ENCODE measurements around the gene CBY1.

CBY1 gene

DNA sequence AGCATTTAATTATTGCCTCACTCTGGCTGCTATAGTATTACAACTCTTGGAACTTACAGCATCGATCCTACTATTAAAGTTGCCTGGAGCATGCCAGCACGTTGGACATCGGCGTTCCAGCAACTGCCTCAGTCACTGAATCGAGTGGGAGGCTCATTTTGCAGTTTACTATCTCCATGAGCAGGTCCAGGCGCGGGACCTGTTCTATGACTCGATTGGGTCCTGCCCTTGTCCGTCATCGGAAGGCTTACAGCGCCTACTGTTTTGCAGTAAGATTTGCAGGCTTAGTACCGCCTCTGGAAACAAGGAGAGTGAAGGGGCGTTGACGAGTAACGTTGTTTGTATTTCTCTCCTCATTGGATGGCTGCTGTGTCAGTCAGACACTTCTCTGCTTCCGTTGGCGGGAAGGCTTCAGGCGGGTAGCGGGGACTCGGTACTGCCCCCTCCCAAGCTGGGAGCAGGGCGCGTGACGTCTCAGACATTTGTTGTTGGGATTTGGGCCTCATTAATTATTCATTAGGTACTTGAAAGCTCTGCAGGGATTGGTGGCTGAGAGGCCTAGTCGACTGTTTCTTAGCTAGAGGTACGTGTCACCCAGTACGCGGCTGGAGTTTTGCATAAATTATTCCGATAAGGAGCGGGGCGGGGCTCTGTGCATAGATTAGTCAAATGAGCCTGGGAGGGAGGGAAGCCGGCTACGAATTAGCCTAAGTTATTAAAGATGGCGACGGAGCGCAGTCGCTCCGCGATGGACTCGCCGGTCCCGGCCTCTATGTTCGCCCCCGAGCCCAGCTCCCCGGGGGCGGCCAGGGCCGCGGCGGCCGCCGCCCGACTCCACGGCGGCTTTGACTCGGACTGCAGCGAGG is 49.0 kb downstream of the CBY1 start, which contains the start of gene GTPBP1:
TSS of gene GTPBP1 (plus strand) at position 710 of the 866 bp plus-strand sequence. CDS start at position 722, 12 bp downstream.
- peak within 1 kb of the TSS; percentile 86 for H3K18ac ChIP-seq (ENCODE audit: low read length)
- peak within 1 kb of the TSS; percentile 82 for H3K9ac ChIP-seq (ENCODE audit: low read length)
- H3K36me3 ChIP-seq (ENCODE audit: control insufficient read depth, insufficient read depth, low read length): no peaks in the 10 kb centered on the region
- H2BK15ac ChIP-seq (replicated peaks; ENCODE audit: low read depth): no peak within 1 kb of the TSS
- H3K27me3 ChIP-seq (ENCODE audit: insufficient read depth, low read length, poor library complexity): no peaks in the 10 kb centered on the region
- H2AK5ac ChIP-seq (ENCODE audit: low read length): no peak within 1 kb of the TSS
- peak; percentile 100 for DNase-seq
- H3K56ac ChIP-seq (ENCODE audit: low read length): peak within 1 kb of the TSS; percentile 93
- H2BK120ac ChIP-seq (ENCODE audit: low read depth, low read length): no peak within 1 kb of the TSS
- H3K79me2 ChIP-seq (ENCODE audit: control insufficient read depth, insufficient read depth, low read length): peaks cover 42% of the 10 kb centered on the region
- H3K27ac ChIP-seq (ENCODE audit: low read depth, low read length): peak within 1 kb of the TSS; percentile 62
- peak within 1 kb of the TSS; percentile 43 for H4K8ac ChIP-seq (ENCODE audit: low read depth, low read length)
- H2BK5ac ChIP-seq (ENCODE audit: low read length): no peak within 1 kb of the TSS
- H3K4me3 ChIP-seq (ENCODE audit: low read length): peak within 1 kb of the TSS; percentile 21
- H3K4me1 ChIP-seq (ENCODE audit: control insufficient read depth, low read depth, low read length): peaks cover 16% of the 10 kb centered on the region
- H3K4ac ChIP-seq (ENCODE audit: low read depth, low read length): peak within 1 kb of the TSS; percentile 44
- peak within 1 kb of the TSS; percentile 54 for H3K4me2 ChIP-seq (ENCODE audit: low read length)
- H4K5ac ChIP-seq (ENCODE audit: low read length): no peak within 1 kb of the TSS
- WGBS (ENCODE audit: extremely low coverage, insufficient coverage, low lambda C conversion rate): no CpG with 5 or more reads among the region's 55 CpGs
- peaks cover 13% of the 10 kb centered on the region for H3K79me1 ChIP-seq (ENCODE audit: low read length)
- H3K23ac ChIP-seq (ENCODE audit: low read length): no peak within 1 kb of the TSS

GRCh38 chr22:38706101-38706900 is 49.9 kb downstream of the CBY1 start:
- H3K4ac ChIP-seq (ENCODE audit: low read depth, low read length): peak overlapping the region; percentile 44
- no peak overlapping the region for H2BK120ac ChIP-seq (ENCODE audit: low read depth, low read length)
- peak overlapping the region; percentile 86 for H3K18ac ChIP-seq (ENCODE audit: low read length)
- no peak overlapping the region for H4K5ac ChIP-seq (ENCODE audit: low read length)
- H3K79me1 ChIP-seq (ENCODE audit: low read length): peaks cover 13% of the 10 kb centered on the region
- H3K56ac ChIP-seq (ENCODE audit: low read length): peak overlapping the region; percentile 93
- peak overlapping the region; percentile 43 for H4K8ac ChIP-seq (ENCODE audit: low read depth, low read length)
- peak overlapping the region; percentile 21 for H3K4me3 ChIP-seq (ENCODE audit: low read length)
- H3K79me2 ChIP-seq (ENCODE audit: control insufficient read depth, insufficient read depth, low read length): peaks cover 47% of the 10 kb centered on the region
- H3K4me2 ChIP-seq (ENCODE audit: low read length): peak overlapping the region; percentile 32
- no peak overlapping the region for H2AK5ac ChIP-seq (ENCODE audit: low read length)
- H3K27me3 ChIP-seq (ENCODE audit: insufficient read depth, low read length, poor library complexity): no peaks in the 10 kb centered on the region
- no CpG with 5 or more reads among the region's 80 CpGs for WGBS (ENCODE audit: extremely low coverage, insufficient coverage, low lambda C conversion rate)
- no peak overlapping the region for H2BK15ac ChIP-seq (replicated peaks; ENCODE audit: low read depth)
- H3K23ac ChIP-seq (ENCODE audit: low read length): no peak overlapping the region
- H3K9ac ChIP-seq (ENCODE audit: low read length): peak overlapping the region; percentile 82
- peak overlapping the region; percentile 62 for H3K27ac ChIP-seq (ENCODE audit: low read depth, low read length)
- H2BK5ac ChIP-seq (ENCODE audit: low read length): no peak overlapping the region
- peaks cover 16% of the 10 kb centered on the region for H3K4me1 ChIP-seq (ENCODE audit: control insufficient read depth, low read depth, low read length)
- peak; percentile 31 for DNase-seq
- no peaks in the 10 kb centered on the region for H3K36me3 ChIP-seq (ENCODE audit: control insufficient read depth, insufficient read depth, low read length)

- Histone ChIP-seq H4K5ac (ENCODE audit: low read length) (no peak overlapping the region), H2AK5ac (ENCODE audit: low read length) (no peak overlapping the region), H3K79me1 (ENCODE audit: low read length) (peaks cover 13% of the 10 kb centered on the region), H3K18ac (ENCODE audit: low read length) (no peak overlapping the region), H2BK120ac (ENCODE audit: low read depth, low read length) (no peak overlapping the region), H3K56ac (ENCODE audit: low read length) (peak overlapping the region; percentile 93), H3K27me3 (ENCODE audit: insufficient read depth, low read length, poor library complexity) (no peaks in the 10 kb centered on the region), H3K4me3 (ENCODE audit: low read length) (peak overlapping the region; percentile 21), H2BK15ac (replicated peaks; ENCODE audit: low read depth) (no peak overlapping the region), H3K4me1 (ENCODE audit: control insufficient read depth, low read depth, low read length) (peaks cover 16% of the 10 kb centered on the region), H3K23ac (ENCODE audit: low read length) (no peak overlapping the region), H3K36me3 (ENCODE audit: control insufficient read depth, insufficient read depth, low read length) (no peaks in the 10 kb centered on the region), H3K79me2 (ENCODE audit: control insufficient read depth, insufficient read depth, low read length) (peaks cover 47% of the 10 kb centered on the region), H2BK5ac (ENCODE audit: low read length) (no peak overlapping the region), H4K8ac (ENCODE audit: low read depth, low read length) (no peak overlapping the region), H3K4ac (ENCODE audit: low read depth, low read length) (no peak overlapping the region), H3K4me2 (ENCODE audit: low read length) (peak overlapping the region; percentile 32), H3K9ac (ENCODE audit: low read length) (peak overlapping the region; percentile 82), H3K27ac (ENCODE audit: low read depth, low read length) (no peak overlapping the region)
- DNase-seq: peak; percentile 25
- no CpG with 5 or more reads among the region's 4 CpGs for WGBS (ENCODE audit: extremely low coverage, insufficient coverage, low lambda C conversion rate)
Observed at GRCh38 chr22:38706901-38707195, 50.4 kb downstream of the CBY1 start.

GRCh38 chr22:38707346-38707745 is 50.9 kb downstream of the CBY1 start:
- Histone ChIP-seq H3K4me2 (ENCODE audit: low read length) (peak overlapping the region; percentile 25), H2AK5ac (ENCODE audit: low read length) (no peak overlapping the region), H3K56ac (ENCODE audit: low read length) (peak overlapping the region; percentile 38), H3K4ac (ENCODE audit: low read depth, low read length) (no peak overlapping the region), H2BK15ac (replicated peaks; ENCODE audit: low read depth) (no peak overlapping the region), H3K27me3 (ENCODE audit: insufficient read depth, low read length, poor library complexity) (no peaks in the 10 kb centered on the region), H3K36me3 (ENCODE audit: control insufficient read depth, insufficient read depth, low read length) (no peaks in the 10 kb centered on the region), H2BK5ac (ENCODE audit: low read length) (no peak overlapping the region), H3K79me1 (ENCODE audit: low read length) (peaks cover 13% of the 10 kb centered on the region), H4K8ac (ENCODE audit: low read depth, low read length) (no peak overlapping the region), H3K23ac (ENCODE audit: low read length) (no peak overlapping the region), H3K4me1 (ENCODE audit: control insufficient read depth, low read depth, low read length) (peaks cover 18% of the 10 kb centered on the region), H3K27ac (ENCODE audit: low read depth, low read length) (no peak overlapping the region), H4K5ac (ENCODE audit: low read length) (no peak overlapping the region), H3K79me2 (ENCODE audit: control insufficient read depth, insufficient read depth, low read length) (peaks cover 47% of the 10 kb centered on the region), H3K18ac (ENCODE audit: low read length) (no peak overlapping the region), H2BK120ac (ENCODE audit: low read depth, low read length) (no peak overlapping the region), H3K4me3 (ENCODE audit: low read length) (no peak overlapping the region), H3K9ac (ENCODE audit: low read length) (peak overlapping the region; percentile 82)
- no CpG with 5 or more reads among the region's 2 CpGs for WGBS (ENCODE audit: extremely low coverage, insufficient coverage, low lambda C conversion rate)
- peak; percentile 55 for DNase-seq

DNA sequence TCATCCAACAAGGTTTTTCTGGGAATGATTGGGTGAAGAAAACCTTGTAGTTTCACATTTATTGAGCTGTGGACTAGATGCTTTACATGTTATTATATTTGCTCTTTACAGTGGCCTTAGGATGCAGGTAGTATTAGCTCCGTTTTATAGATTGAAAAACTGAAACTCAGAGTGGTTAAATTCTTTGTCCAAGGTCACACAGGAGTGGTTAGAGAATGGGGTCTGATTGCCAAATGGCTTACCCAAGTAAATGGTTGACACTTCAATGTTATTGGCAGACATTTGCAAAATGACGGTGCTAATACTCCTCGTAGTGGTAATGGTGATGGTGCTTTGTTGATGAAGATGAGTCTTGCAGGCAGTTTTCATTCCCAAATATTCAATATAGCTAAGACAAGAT is 51.5 kb downstream of the CBY1 start:
- Histone ChIP-seq H2AK5ac (ENCODE audit: low read length) (no peak overlapping the region), H3K9ac (ENCODE audit: low read length) (no peak overlapping the region), H3K4me2 (ENCODE audit: low read length) (no peak overlapping the region), H2BK5ac (ENCODE audit: low read length) (no peak overlapping the region), H2BK120ac (ENCODE audit: low read depth, low read length) (no peak overlapping the region), H2BK15ac (replicated peaks; ENCODE audit: low read depth) (no peak overlapping the region), H3K27ac (ENCODE audit: low read depth, low read length) (no peak overlapping the region), H3K79me2 (ENCODE audit: control insufficient read depth, insufficient read depth, low read length) (peaks cover 53% of the 10 kb centered on the region), H3K4ac (ENCODE audit: low read depth, low read length) (no peak overlapping the region), H3K36me3 (ENCODE audit: control insufficient read depth, insufficient read depth, low read length) (no peaks in the 10 kb centered on the region), H3K27me3 (ENCODE audit: insufficient read depth, low read length, poor library complexity) (no peaks in the 10 kb centered on the region), H3K56ac (ENCODE audit: low read length) (no peak overlapping the region), H4K8ac (ENCODE audit: low read depth, low read length) (no peak overlapping the region), H3K79me1 (ENCODE audit: low read length) (peaks cover 16% of the 10 kb centered on the region), H3K4me1 (ENCODE audit: control insufficient read depth, low read depth, low read length) (peaks cover 23% of the 10 kb centered on the region), H3K23ac (ENCODE audit: low read length) (no peak overlapping the region), H3K4me3 (ENCODE audit: low read length) (no peak overlapping the region), H4K5ac (ENCODE audit: low read length) (no peak overlapping the region), H3K18ac (ENCODE audit: low read length) (no peak overlapping the region)
- DNase-seq: no peak
- no CpG with 5 or more reads among the region's 3 CpGs for WGBS (ENCODE audit: extremely low coverage, insufficient coverage, low lambda C conversion rate)

Data from mesendoderm (in vitro differentiated cells).